Mesenchymal stem cell (in vitro differentiated cells and primary cell): ENCODE data around the gene IRAK1.
A peak's percentile ranks its signal among the peaks of the same experiment; 100 is the strongest.

Experiments used
- DNase-seq: peaks from one replicate; pipeline ENCODE4 v3.0.0-alpha.2; 2013
- H2AFZ ChIP-seq: one replicate; pipeline ENCODE4 v1.6.1; 2013; ENCODE audit warnings: low read depth, mild to moderate bottlenecking, control low read depth, inconsistent platforms, low read length, moderate library complexity
- H2AK5ac ChIP-seq: 2 replicates; pipeline ENCODE4 v1.6.1; 2013; ENCODE audit warnings: low read length, moderate library complexity, mild to moderate bottlenecking, inconsistent platforms; ENCODE audit not compliant: severe bottlenecking
- H2BK120ac ChIP-seq: one replicate; pipeline ENCODE4 v1.6.1; 2013; ENCODE audit warnings: low read depth, mild to moderate bottlenecking, inconsistent platforms, low read length, moderate library complexity
- H2BK12ac ChIP-seq, 2 experiments: one replicate each; pipeline ENCODE4 v1.6.1; 2013; ENCODE audit warnings: inconsistent platforms in 2 of 2, low read length in 2 of 2, mild to moderate bottlenecking in 2 of 2, moderate library complexity in 2 of 2, control low read depth in 1 of 2
- H2BK15ac ChIP-seq: one replicate; pipeline ENCODE4 v1.6.1; 2013; ENCODE audit warnings: mild to moderate bottlenecking, low read depth, inconsistent platforms; ENCODE audit not compliant: poor library complexity, severe bottlenecking
- H2BK5ac ChIP-seq: 2 replicates; pipeline ENCODE4 v1.6.1; 2013; ENCODE audit warnings: low read depth, mild to moderate bottlenecking, low read length, control low read depth, inconsistent platforms; ENCODE audit not compliant: poor library complexity, severe bottlenecking
- H3K14ac ChIP-seq, 2 experiments: one replicate each; pipeline ENCODE4 v1.6.1; 2013; ENCODE audit warnings: inconsistent platforms in 2 of 2, low read length in 2 of 2, control low read depth in 1 of 2, mild to moderate bottlenecking in 1 of 2, moderate library complexity in 1 of 2
- H3K18ac ChIP-seq, 2 experiments: one replicate each; pipeline ENCODE4 v1.6.1; 2013; ENCODE audit warnings: inconsistent platforms in 2 of 2, low read length in 2 of 2, control low read depth in 1 of 2, low read depth in 1 of 2, mild to moderate bottlenecking in 1 of 2
- H3K23ac ChIP-seq, 2 experiments: one replicate each; pipeline ENCODE4 v1.6.1; 2013; ENCODE audit warnings: inconsistent platforms in 2 of 2, low read length in 2 of 2, mild to moderate bottlenecking in 2 of 2, moderate library complexity in 2 of 2, control low read depth in 1 of 2
- H3K27ac ChIP-seq: 2 replicates; pipeline ENCODE4 v1.5.1; 2013; ENCODE audit warnings: mild to moderate bottlenecking, moderate library complexity, low read length, control low read depth, inconsistent platforms; ENCODE audit not compliant: poor library complexity, severe bottlenecking
- H3K27me3 ChIP-seq, 2 experiments: 2 replicates each; pipeline versions ENCODE4 v1.6.1 to v1.7.0; 2013; ENCODE audit warnings: low read length in 2 of 2, mild to moderate bottlenecking in 2 of 2, moderate library complexity in 2 of 2, control low read depth in 1 of 2, inconsistent platforms in 1 of 2; ENCODE audit not compliant: control insufficient read depth in 1 of 2, insufficient read depth in 1 of 2
- H3K36me3 ChIP-seq, 2 experiments: 2 replicates each; pipeline versions ENCODE4 v1.6.1 to v1.7.0; 2013; ENCODE audit warnings: low read length in 2 of 2, control low read depth in 1 of 2, inconsistent platforms in 1 of 2, low read depth in 1 of 2, mild to moderate bottlenecking in 1 of 2; ENCODE audit not compliant: insufficient read depth in 2 of 2, control insufficient read depth in 1 of 2
- H3K4ac ChIP-seq, 2 experiments: one replicate each; pipeline ENCODE4 v1.6.1; 2013; ENCODE audit warnings: inconsistent platforms in 2 of 2, low read length in 2 of 2, mild to moderate bottlenecking in 2 of 2, moderate library complexity in 2 of 2, control low read depth in 1 of 2, low read depth in 1 of 2
- H3K4me1 ChIP-seq: 2 replicates; pipeline ENCODE4 v1.6.1; 2013; ENCODE audit warnings: low read depth, low read length, control low read depth; ENCODE audit not compliant: control insufficient read depth, insufficient read depth
- H3K4me2 ChIP-seq: 2 replicates; pipeline ENCODE4 v1.6.1; 2013; ENCODE audit warnings: low read length, mild to moderate bottlenecking, inconsistent platforms; ENCODE audit not compliant: poor library complexity, severe bottlenecking
- H3K4me3 ChIP-seq, 2 experiments: 2 replicates each; pipeline versions ENCODE4 v1.5.1 to v1.7.0; 2013; ENCODE audit warnings: low read length in 2 of 2, mild to moderate bottlenecking in 2 of 2, control low read depth in 1 of 2, low read depth in 1 of 2; ENCODE audit not compliant: insufficient read depth in 1 of 2
- H3K79me1 ChIP-seq: replicated peaks from 2 replicates; pipeline ENCODE4 v1.6.1; 2013; ENCODE audit warnings: mild to moderate bottlenecking, control low read depth, low read length, inconsistent platforms; ENCODE audit not compliant: poor library complexity, severe bottlenecking
- H3K9ac ChIP-seq: 2 replicates; pipeline ENCODE4 v1.7.0; 2013; ENCODE audit warnings: mild to moderate bottlenecking, low read length, moderate library complexity
- H3K9me3 ChIP-seq: 2 replicates; pipeline ENCODE4 v1.7.0; 2013; ENCODE audit warnings: mild to moderate bottlenecking, low read length; ENCODE audit not compliant: control insufficient read depth
- H4K8ac ChIP-seq: one replicate; pipeline ENCODE4 v1.6.1; 2013; ENCODE audit warnings: inconsistent platforms, mild to moderate bottlenecking, low read length, moderate library complexity
- H4K91ac ChIP-seq: one replicate; pipeline ENCODE4 v1.6.1; 2013; ENCODE audit warnings: mild to moderate bottlenecking, low read length, inconsistent platforms
- WGBS: methylation state at CpG from one replicate; pipeline ENCODE4 v1.1.7; 2013; ENCODE audit warnings: mixed read lengths; 5-methylcytosine and 5-hydroxymethylcytosine counted together

IRAK1 gene

DNA sequence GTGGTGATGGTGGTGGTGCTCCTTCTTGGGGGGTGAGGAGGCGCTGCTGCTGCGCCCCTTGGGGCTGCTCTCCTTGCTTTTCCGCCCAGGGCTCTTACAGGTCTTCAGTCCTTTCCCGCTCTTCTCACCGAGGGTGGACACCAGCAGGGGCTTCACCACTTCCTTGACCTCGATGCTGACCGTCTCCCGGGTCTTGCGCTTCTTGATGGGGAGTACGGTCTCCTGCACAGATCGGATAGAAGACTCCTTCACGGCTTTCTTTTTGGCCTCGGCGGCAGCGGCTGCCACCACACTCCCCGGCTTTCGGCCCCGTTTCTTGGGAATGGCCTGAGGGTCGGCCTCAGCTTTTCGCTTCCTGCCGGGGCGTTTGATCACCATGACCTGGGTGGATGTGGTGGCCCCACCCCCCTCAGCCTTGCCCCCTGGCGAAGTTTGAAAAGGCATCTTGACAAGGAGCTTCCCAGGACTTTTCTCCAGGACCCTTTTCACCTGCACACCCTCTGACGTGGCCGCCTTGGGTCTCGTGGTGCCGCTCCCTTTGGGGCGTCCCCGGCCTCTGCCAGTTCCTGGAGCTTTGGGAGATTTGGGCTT, 11.1 kb upstream of the IRAK1 start:
- H3K27ac ChIP-seq: no peak overlapping the region

DNA sequence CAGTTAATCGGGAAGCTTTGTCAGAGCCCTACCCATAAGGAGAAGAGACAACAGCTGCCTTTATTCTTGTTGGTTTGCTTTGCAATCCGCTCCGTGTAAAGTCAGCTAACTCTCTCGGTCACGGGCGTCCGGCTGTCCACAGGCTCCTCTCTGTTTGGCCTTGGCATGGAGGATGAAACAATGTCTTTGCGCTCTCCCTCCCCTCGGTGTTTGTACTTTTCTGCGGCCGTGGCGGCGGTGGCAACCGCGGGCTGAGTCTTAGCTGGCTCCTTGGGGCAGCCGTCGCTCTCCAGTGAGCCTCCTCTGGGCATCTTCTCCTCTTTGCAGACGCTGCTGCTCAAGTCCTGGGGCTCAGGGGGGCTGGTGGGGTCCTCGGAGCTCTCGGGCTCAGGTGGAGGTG, 10.6 kb upstream of the IRAK1 start:
- H3K14ac ChIP-seq: no peak overlapping the region
- 96% methylated on average over 19 of the region's 20 CpGs for WGBS
- no peak overlapping the region for H4K91ac ChIP-seq
- peaks cover 58 to 61% of the 10 kb centered on the region in 2 experiments for H3K36me3 ChIP-seq
- H3K4me1 ChIP-seq: peaks cover 5% of the 10 kb centered on the region
- H3K79me1 ChIP-seq: peaks cover 21% of the 10 kb centered on the region
- no peak overlapping the region for H3K4me3 ChIP-seq
- no peak overlapping the region for H2BK12ac ChIP-seq
- peaks cover 0 to 37% of the 10 kb centered on the region in 2 experiments for H3K27me3 ChIP-seq
- no peak overlapping the region for H3K4me2 ChIP-seq
- no peak overlapping the region for H2BK15ac ChIP-seq
- H3K9me3 ChIP-seq: no peaks in the 10 kb centered on the region
- no peak overlapping the region for H2AK5ac ChIP-seq
- no peak overlapping the region for H2BK120ac ChIP-seq
- no peak overlapping the region for H4K8ac ChIP-seq
- H2AFZ ChIP-seq: no peak overlapping the region
- DNase-seq: no peak
- H2BK5ac ChIP-seq: no peak overlapping the region
- no peak overlapping the region for H3K4ac ChIP-seq
- H3K23ac ChIP-seq: no peak overlapping the region
- H3K18ac ChIP-seq: no peak overlapping the region
- no peak overlapping the region for H3K9ac ChIP-seq
- H3K27ac ChIP-seq: no peak overlapping the region

More for the DNA sequence above, 11.1 kb upstream of the IRAK1 start:
- H3K9me3 ChIP-seq: no peaks in the 10 kb centered on the region
- no peak overlapping the region for H4K91ac ChIP-seq
- whole genome bisulfite sequencing: 93% methylated on average over 25 of the region's 29 CpGs
- H2AK5ac ChIP-seq: no peak overlapping the region
- no peak overlapping the region for H2BK12ac ChIP-seq
- H3K36me3 ChIP-seq: peaks cover 58 to 61% of the 10 kb centered on the region in 2 experiments
- H3K79me1 ChIP-seq: peaks cover 21% of the 10 kb centered on the region
- peaks cover 0 to 32% of the 10 kb centered on the region in 2 experiments for H3K27me3 ChIP-seq
- H3K14ac ChIP-seq: no peak overlapping the region
- no peak overlapping the region for H2AFZ ChIP-seq
- peaks cover 5% of the 10 kb centered on the region for H3K4me1 ChIP-seq
- H3K4me2 ChIP-seq: no peak overlapping the region
- H3K23ac ChIP-seq: no peak overlapping the region
- H3K18ac ChIP-seq: no peak overlapping the region
- no peak overlapping the region for H3K4ac ChIP-seq
- no peak overlapping the region for H4K8ac ChIP-seq
- H2BK120ac ChIP-seq: no peak overlapping the region
- H3K4me3 ChIP-seq: no peak overlapping the region
- H3K9ac ChIP-seq: no peak overlapping the region
- no peak overlapping the region for H2BK15ac ChIP-seq
- no peak overlapping the region for H2BK5ac ChIP-seq
- DNase-seq: no peak

DNA sequence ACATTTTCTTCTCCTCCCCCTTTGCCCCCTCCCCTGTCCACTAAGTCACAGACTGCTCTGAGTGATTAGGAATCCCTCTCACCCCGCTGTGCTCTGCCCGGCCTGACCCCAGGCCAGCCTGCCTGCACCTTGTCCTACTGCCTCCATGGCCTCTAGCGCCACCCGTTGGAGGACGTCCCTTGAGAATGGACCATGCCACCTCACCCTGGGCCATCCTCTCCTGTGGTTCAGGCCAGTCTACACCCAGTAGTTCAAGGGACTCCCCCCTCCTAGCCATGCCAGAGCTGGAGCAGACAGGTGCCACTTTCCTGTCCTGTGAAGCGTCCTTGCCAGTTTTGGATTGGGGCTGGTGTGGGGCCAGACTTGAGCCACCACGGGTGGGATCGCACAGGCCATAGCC, 9.7 kb upstream of the IRAK1 start:
- Histone ChIP-seq H3K4me3 (no peak overlapping the region), H3K4me2 (no peak overlapping the region), H2BK12ac (no peak overlapping the region), H3K18ac (peak overlapping the region in 1 of 2 experiments; percentile 21), H4K91ac (no peak overlapping the region), H3K4me1 (peaks cover 5% of the 10 kb centered on the region), H3K79me1 (peaks cover 19% of the 10 kb centered on the region), H2BK5ac (no peak overlapping the region), H3K9ac (no peak overlapping the region), H3K27ac (no peak overlapping the region), H2AFZ (no peak overlapping the region), H3K23ac (no peak overlapping the region), H3K4ac (no peak overlapping the region), H3K27me3 (peaks cover 0 to 34% of the 10 kb centered on the region in 2 experiments), H2AK5ac (no peak overlapping the region), H2BK15ac (no peak overlapping the region), H3K36me3 (peaks cover 54 to 62% of the 10 kb centered on the region in 2 experiments), H2BK120ac (no peak overlapping the region), H4K8ac (no peak overlapping the region), H3K9me3 (no peaks in the 10 kb centered on the region), H3K14ac (no peak overlapping the region)
- DNase-seq: no peak
- 96% methylated on average over 4 of the region's 8 CpGs for WGBS

DNA sequence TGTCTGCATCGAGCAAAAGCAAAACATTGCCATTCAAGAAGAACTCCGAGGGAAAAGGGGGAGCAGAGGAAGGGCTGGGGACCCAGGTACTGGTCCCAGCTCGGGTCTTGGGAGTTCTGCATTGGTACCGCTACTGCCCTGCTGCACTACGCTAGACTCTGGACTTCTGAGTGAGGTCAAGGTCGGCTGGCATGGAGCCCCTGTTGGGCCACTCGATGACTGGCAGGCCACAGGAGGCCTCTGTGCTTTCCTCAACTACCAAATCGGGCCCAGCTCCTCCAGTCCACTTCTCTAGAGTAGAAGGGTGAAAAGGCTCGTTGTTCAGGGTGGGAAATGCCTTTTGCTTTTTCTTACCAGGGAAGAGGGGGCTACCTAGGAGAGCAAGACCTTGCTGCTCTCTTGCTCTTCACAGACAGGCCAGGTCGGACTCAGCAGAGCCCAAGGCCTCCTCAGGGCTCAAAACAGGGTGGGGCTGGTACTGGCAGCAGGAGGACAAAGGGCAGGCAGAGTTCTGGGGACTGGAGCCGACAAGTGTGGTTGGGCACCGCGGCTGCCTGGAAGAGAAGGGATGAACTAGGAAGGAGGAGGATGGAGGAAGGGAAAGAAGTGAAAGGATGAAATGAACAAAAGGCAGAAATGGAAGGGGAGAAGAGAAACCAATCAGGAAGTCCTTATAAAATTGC, 8.9 kb upstream of the IRAK1 start:
- 98% methylated on average over 10 of the region's 13 CpGs for WGBS
- Histone ChIP-seq H3K4me3 (no peak overlapping the region), H4K91ac (no peak overlapping the region)

More for the DNA sequence above, 8.9 kb upstream of the IRAK1 start:
- H2AK5ac ChIP-seq: no peak overlapping the region
- no peak overlapping the region for H2AFZ ChIP-seq
- peaks cover 0 to 36% of the 10 kb centered on the region in 2 experiments for H3K27me3 ChIP-seq
- no peak overlapping the region for H4K8ac ChIP-seq
- H3K9ac ChIP-seq: no peak overlapping the region
- no peak overlapping the region for H3K14ac ChIP-seq
- H3K4me1 ChIP-seq: peaks cover 5% of the 10 kb centered on the region
- DNase-seq: no peak
- H2BK15ac ChIP-seq: no peak overlapping the region
- H3K79me1 ChIP-seq: peaks cover 24% of the 10 kb centered on the region
- no peak overlapping the region for H3K4me2 ChIP-seq
- no peak overlapping the region for H2BK120ac ChIP-seq
- no peaks in the 10 kb centered on the region for H3K9me3 ChIP-seq
- H3K4ac ChIP-seq: no peak overlapping the region
- H2BK5ac ChIP-seq: no peak overlapping the region
- no peak overlapping the region for H3K23ac ChIP-seq
- no peak overlapping the region for H2BK12ac ChIP-seq
- H3K27ac ChIP-seq: no peak overlapping the region
- H3K36me3 ChIP-seq: peaks cover 54 to 67% of the 10 kb centered on the region in 2 experiments
- H3K18ac ChIP-seq: no peak overlapping the region
